ENCODE results near the gene CASP10. TPM values are rescaled to one million over a fixed set of nuclear protein-coding genes. Genes with fewer than 3 reads are reported as not detected.
A peak's percentile ranks its signal among the peaks of the same experiment; 100 is the strongest.

Gene CASP10
- total and polyA plus RNA-seq, 2 donors (not counting 1 experiment from before 2014, with no cell fraction given) = 16.0 to 34.3 TPM

DNA sequence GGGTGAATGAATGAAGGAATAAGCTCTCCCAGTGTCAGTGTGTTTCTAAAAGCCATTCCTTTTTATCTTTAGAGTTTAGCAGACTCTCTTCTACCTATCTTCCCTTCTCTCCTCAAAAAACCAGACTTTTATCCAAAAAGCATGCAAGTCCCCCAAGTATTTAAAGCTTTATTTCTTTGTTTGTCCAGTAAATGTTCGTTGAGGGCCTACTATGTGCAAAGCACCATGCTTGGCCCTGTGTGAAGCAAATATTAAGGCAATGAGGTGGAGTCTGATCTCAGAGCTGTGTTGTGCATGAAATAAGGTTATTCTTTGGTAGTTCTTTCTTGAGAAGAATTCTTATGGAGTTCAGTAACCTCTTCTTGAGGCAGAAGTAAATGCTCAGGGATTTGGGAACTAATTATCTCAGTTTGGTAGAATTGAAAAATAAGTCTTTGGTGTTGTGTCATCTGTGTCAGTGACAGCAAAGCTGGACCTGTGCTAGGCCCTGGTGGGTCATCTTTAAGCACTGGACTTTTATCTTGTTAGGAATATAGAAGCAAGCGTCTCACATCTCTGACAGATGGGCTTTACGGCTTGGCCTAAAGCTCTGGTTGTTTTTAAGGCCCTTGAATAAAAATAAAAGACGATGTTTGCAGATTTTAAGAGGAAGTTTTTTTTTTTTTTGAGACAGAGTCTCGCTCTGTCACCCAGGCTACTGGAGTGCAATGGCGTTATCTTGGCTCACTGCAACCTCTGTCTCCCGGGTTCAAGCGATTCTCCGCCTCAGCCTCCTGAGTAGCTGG lies 28.1 kb upstream of the CASP10 start:
- ChIA-PET CTCF (interaction anchor here (0.8 to 2.1 kb wide), 11 partner anchors 9 to 249 kb away, joined by 3 to 12 read pairs (median 4); partner anchors contain the start of gene CFLAR), POLR2A (interaction anchor here (0.6 to 4.1 kb wide), 6 partner anchors 9 to 130 kb away, joined by 3 to 32 read pairs (median 4); partner anchors contain the start of gene CFLAR)
- intact Hi-C loops (cut with micrococcal nuclease) = no loop called here
- Histone ChIP-seq H3K79me2 (ENCODE audit: control insufficient read depth, insufficient read depth, low read length) (peaks cover 21% of the 10 kb centered on the region), H3K36me3 (replicated peaks in 1 of 2; ENCODE audit: control extremely low read depth in 1 of 2, control insufficient read depth in 1 of 2, extremely low read depth in 1 of 2, insufficient read depth in 2 of 2, low read length in 1 of 2) (peaks cover 2 to 42% of the 10 kb centered on the region in 2 experiments), H4K20me1 (ENCODE audit: control insufficient read depth, insufficient read depth, low read length, poor library complexity, severe bottlenecking) (no peaks in the 10 kb centered on the region), H3K4me3 (ENCODE audit: control extremely low read depth in 1 of 5, extremely low read depth in 1 of 5, insufficient read depth in 1 of 5, low read depth in 2 of 5, low read length in 4 of 5) (peak overlapping the region in 1 of 5 experiments; percentile 32), H3K4me1 (ENCODE audit: control insufficient read depth in 2 of 2, insufficient read depth in 2 of 2, low read length in 2 of 2) (peaks cover 56 to 67% of the 10 kb centered on the region in 2 donors), H3K9ac (ENCODE audit: low read length) (peak overlapping the region; percentile 1), H3K4me2 (replicated peaks; ENCODE audit: low read depth, low read length, poor library complexity, severe bottlenecking) (peak overlapping the region; percentile 34), H2AFZ (ENCODE audit: insufficient read depth, low read depth, low read length, poor library complexity, severe bottlenecking) (peak overlapping the region; percentile 45), H3K9me3 (ENCODE audit: control extremely low read depth in 1 of 3, control insufficient read depth in 2 of 3, insufficient read depth in 1 of 3, low read length in 2 of 3) (no peaks in the 10 kb centered on the region), H3K27me3 (replicated peaks in 1 of 4; ENCODE audit: control extremely low read depth in 1 of 4, control insufficient read depth in 3 of 4, insufficient read depth in 4 of 4, low read length in 3 of 4) (no peaks in the 10 kb centered on the region), H3K27ac (ENCODE audit: low read length in 2 of 2) (peak overlapping the region; percentile 84 to 85)
- Mint-ChIP-seq H3K4me1 (peaks cover 73% of the 10 kb centered on the region), H3K27ac (peak overlapping the region; percentile 80), H3K27me3 (no peaks in the 10 kb centered on the region), H3K4me3 (peak overlapping the region; percentile 32), H3K9me3 (ENCODE audit: insufficient read depth) (no peaks in the 10 kb centered on the region)
- 41% methylated on average over 4 of the region's 9 CpGs for WGBS (ENCODE audit: insufficient coverage)
- peak; percentile 42 for DNase-seq
- ATAC-seq (ENCODE audit: low read depth) = no peak
- no peak for TF ChIP-seq EZH2 (IDR thresholded peaks at IDR 0.05; ENCODE audit: borderline replicate concordance, insufficient read depth, low read depth, low read length, poor library complexity, severe bottlenecking)
- TF ChIP-seq CTCF (IDR thresholded peaks at IDR 0.05) = no peak

DNA sequence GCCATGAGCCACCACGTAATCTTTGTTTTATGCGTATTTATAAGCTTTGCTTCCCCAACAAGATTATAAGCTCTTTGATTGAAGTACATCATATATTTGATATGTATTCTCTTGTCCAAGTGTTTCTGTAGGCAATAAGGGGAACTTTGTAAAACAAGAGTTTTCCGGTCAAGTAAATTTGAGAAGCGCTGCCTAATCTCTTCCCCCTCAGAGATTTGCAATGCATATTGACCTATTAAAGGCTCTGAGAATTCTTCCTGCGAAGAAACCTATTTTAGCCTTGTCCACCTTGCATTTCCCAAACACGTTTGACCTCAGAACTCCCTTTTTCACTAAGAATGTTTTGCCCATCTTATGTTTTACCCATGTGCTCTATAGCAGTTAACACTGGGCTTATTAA lies 26.9 kb upstream of the CASP10 start:
- Histone ChIP-seq H2AFZ (ENCODE audit: insufficient read depth, low read depth, low read length, poor library complexity, severe bottlenecking) (no peak overlapping the region), H4K20me1 (ENCODE audit: control insufficient read depth, insufficient read depth, low read length, poor library complexity, severe bottlenecking) (no peaks in the 10 kb centered on the region), H3K79me2 (ENCODE audit: control insufficient read depth, insufficient read depth, low read length) (peaks cover 22% of the 10 kb centered on the region), H3K9ac (ENCODE audit: low read length) (no peak overlapping the region), H3K36me3 (replicated peaks in 1 of 2; ENCODE audit: control extremely low read depth in 1 of 2, control insufficient read depth in 1 of 2, extremely low read depth in 1 of 2, insufficient read depth in 2 of 2, low read length in 1 of 2) (peaks cover 8 to 45% of the 10 kb centered on the region in 2 experiments), H3K4me3 (ENCODE audit: control extremely low read depth in 1 of 5, extremely low read depth in 1 of 5, insufficient read depth in 1 of 5, low read depth in 2 of 5, low read length in 4 of 5) (peak overlapping the region in 1 of 5 experiments; percentile 5), H3K4me1 (ENCODE audit: control insufficient read depth in 2 of 2, insufficient read depth in 2 of 2, low read length in 2 of 2) (peaks cover 51 to 63% of the 10 kb centered on the region in 2 donors), H3K27ac (ENCODE audit: low read length in 2 of 2) (peak overlapping the region; percentile 84 to 85), H3K4me2 (replicated peaks; ENCODE audit: low read depth, low read length, poor library complexity, severe bottlenecking) (peak overlapping the region; percentile 56), H3K9me3 (ENCODE audit: control extremely low read depth in 1 of 3, control insufficient read depth in 2 of 3, insufficient read depth in 1 of 3, low read length in 2 of 3) (no peaks in the 10 kb centered on the region), H3K27me3 (replicated peaks in 1 of 4; ENCODE audit: control extremely low read depth in 1 of 4, control insufficient read depth in 3 of 4, insufficient read depth in 4 of 4, low read length in 3 of 4) (no peaks in the 10 kb centered on the region)
- H3K27ac Mint-ChIP-seq = peak overlapping the region; percentile 80
- CTCF ChIA-PET = interaction anchor here (0.5 to 2.1 kb wide), 6 partner anchors 8 to 154 kb away, joined by 3 to 7 read pairs (median 4); partner anchors contain the start of gene CFLAR
- ATAC-seq (ENCODE audit: low read depth) = no peak
- 10% methylated on average over 2 of the region's 6 CpGs for WGBS (ENCODE audit: insufficient coverage)
- no peak for TF ChIP-seq EZH2 (IDR thresholded peaks at IDR 0.05; ENCODE audit: borderline replicate concordance, insufficient read depth, low read depth, low read length, poor library complexity, severe bottlenecking)
- TF ChIP-seq CTCF (IDR thresholded peaks at IDR 0.05) = no peak
- H3K27me3 Mint-ChIP-seq = no peaks in the 10 kb centered on the region
- intact Hi-C loops (cut with micrococcal nuclease) = no loop called here
- H3K4me3 Mint-ChIP-seq = peak overlapping the region; percentile 64
- peak; percentile 39 for DNase-seq
- peaks cover 71% of the 10 kb centered on the region for H3K4me1 Mint-ChIP-seq
- POLR2A ChIA-PET = interaction anchor here (1.3 to 4.1 kb wide), 2 partner anchors 12 to 39 kb away, joined by 3 to 32 read pairs; partner anchors contain the start of gene CFLAR
- no peaks in the 10 kb centered on the region for H3K9me3 Mint-ChIP-seq (ENCODE audit: insufficient read depth)
